ENCODE data around the gene MAPKAP1. TPM values are rescaled to one million over a fixed set of nuclear protein-coding genes. Genes with fewer than 3 reads are reported as not detected.

MAPKAP1 gene
- total RNA-seq, 1 donor from 2014 or later: 44.9 TPM

DNA sequence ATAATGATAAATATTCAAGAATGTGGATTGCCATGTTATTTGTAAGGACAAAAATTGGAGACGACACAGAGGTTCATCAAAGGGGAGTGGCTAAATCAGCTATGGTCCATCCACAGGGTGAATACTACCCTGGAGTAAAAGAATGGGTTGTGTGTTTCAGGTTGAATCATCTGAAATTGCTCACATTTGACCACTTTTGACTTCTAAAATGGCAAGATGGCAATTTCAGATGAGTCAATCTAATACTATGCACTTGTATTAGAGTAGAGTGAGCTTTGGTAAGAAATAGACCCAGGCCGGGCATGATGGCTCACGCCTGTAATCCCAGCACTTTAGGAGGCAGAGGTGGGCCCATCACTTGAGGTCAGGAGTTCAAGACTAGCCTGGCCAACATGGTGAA is 313.6 kb downstream of the MAPKAP1 start:
- no peak for DNase-seq (ENCODE audit: low read depth in 2 of 2)

DNA sequence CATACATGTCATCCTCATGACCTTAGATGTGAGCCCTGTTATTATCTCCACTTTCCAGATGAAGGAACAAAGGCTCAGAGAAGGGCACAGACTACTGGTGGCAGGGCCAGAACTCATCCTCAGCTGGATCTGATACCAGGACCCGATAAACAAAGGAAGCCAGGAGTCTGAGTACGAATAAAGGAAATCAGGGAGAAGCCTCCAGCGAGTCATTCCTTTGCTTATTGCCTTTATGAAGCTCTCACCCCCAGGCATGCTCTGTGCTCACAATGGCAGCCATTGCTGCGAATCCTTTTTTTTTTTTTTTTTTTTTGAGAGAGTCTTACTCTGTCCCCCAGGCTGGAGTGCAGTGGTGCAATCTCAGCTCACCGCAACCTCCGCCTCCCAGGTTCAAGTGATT is 315.3 kb downstream of the MAPKAP1 start:
- DNase-seq (ENCODE audit: low read depth in 2 of 2): no peak

GRCh38 chr9:125388978-125389377 is 318.0 kb downstream of the MAPKAP1 start:
- DNase-seq (ENCODE audit: low read depth in 2 of 2): no peak

- DNase-seq (ENCODE audit: low read depth in 2 of 2): no peak
Observed at GRCh38 chr9:125387861-125388524, 319.0 kb downstream of the MAPKAP1 start.

Other genes with a start within 250 kb of the MAPKAP1 start
- gene PBX3, start 40.2 kb upstream of the MAPKAP1 start, total RNA-seq: 4.6 and 6.2 TPM in 2 replicates